IMR-90 (cell line): Measurements from ENCODE around the gene KLHL3.

Experiments
- CTCF ChIP-seq: conservative IDR thresholded peaks from 2 replicates; pipeline ENCODE4 v1.5.1; 2012; ENCODE audit warnings: mild to moderate bottlenecking, low read depth, low read length, improper control_type of control experiment
- POLR2A ChIP-seq: IDR thresholded peaks from 2 replicates; pipeline ENCODE4 v1.6.1; 2012; ENCODE audit warnings: mild to moderate bottlenecking, low read depth, low read length

- no peak for TF ChIP-seq CTCF
- TF ChIP-seq POLR2A, result no peak
These were observed 8.3 kb downstream of the KLHL3 start for GRCh38 chr5:137727623-137728022.
